HL-60 (cell line): ENCODE results near the gene GAGE12E.
"Not testable (repeated sequence)": the region's sequence is repeated elsewhere in the genome, so short reads cannot be mapped to it uniquely, and the experiment has no call there.

Experiments used
- CTCF ChIP-seq: IDR thresholded peaks from one replicate; pipeline ENCODE4 v1.5.1; 2011; ENCODE audit warnings: low read length, control low read depth, inconsistent platforms; ENCODE audit not compliant: insufficient read depth
- POLR2AphosphoS5 ChIP-seq: IDR thresholded peaks from 2 replicates; pipeline ENCODE4 v1.6.1; 2012; ENCODE audit warnings: low read depth
- REST ChIP-seq: IDR thresholded peaks from 2 replicates; pipeline ENCODE4 v1.6.1; 2012; ENCODE audit warnings: low read depth; ENCODE audit not compliant: insufficient replicate concordance

GRCh38 chrX:49589769-49590478 lies 38.8 kb downstream of the GAGE12E start:
- not testable (repeated sequence) for TF ChIP-seq CTCF, POLR2AphosphoS5, REST
